ENCODE data around the gene ZSCAN23. TPM values are rescaled to one million over a fixed set of nuclear protein-coding genes. Genes with fewer than 3 reads are reported as not detected.

Gene ZSCAN23
- total RNA-seq, 4 donors from 2014 or later = 0.55 to 17.1 (median 2.5) TPM; not detected in 1

- DNase-seq = no peak
- H3K9me3 ChIP-seq = no peaks in the 10 kb centered on the region
- peaks cover 0 to 7% (median 2%) of the 10 kb centered on the region in 4 donors for H3K4me1 ChIP-seq
- TF ChIP-seq EP300 (IDR thresholded peaks at IDR 0.05; ENCODE audit: low read depth) (no peak), POLR2A (IDR thresholded peaks at IDR 0.05) (no peak), POLR2AphosphoS5 (IDR thresholded peaks at IDR 0.05) (no peak)
- TF ChIP-seq, protein P1, sequence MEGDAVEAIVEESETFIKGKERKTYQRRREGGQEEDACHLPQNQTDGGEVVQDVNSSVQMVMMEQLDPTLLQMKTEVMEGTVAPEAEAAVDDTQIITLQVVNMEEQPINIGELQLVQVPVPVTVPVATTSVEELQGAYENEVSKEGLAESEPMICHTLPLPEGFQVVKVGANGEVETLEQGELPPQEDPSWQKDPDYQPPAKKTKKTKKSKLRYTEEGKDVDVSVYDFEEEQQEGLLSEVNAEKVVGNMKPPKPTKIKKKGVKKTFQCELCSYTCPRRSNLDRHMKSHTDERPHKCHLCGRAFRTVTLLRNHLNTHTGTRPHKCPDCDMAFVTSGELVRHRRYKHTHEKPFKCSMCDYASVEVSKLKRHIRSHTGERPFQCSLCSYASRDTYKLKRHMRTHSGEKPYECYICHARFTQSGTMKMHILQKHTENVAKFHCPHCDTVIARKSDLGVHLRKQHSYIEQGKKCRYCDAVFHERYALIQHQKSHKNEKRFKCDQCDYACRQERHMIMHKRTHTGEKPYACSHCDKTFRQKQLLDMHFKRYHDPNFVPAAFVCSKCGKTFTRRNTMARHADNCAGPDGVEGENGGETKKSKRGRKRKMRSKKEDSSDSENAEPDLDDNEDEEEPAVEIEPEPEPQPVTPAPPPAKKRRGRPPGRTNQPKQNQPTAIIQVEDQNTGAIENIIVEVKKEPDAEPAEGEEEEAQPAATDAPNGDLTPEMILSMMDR (IDR thresholded peaks at IDR 0.05) = no peak
- H3K36me3 ChIP-seq = no peaks in the 10 kb centered on the region
- intact Hi-C loops (cut with DNase I; ENCODE audit: low total_unique reads) = no loop called here
- 41 to 47% methylated on average over 13 to 14 of the region's 14 CpGs for WGBS, 2 donors (ENCODE audit: low coverage in 1 of 2)
- in situ Hi-C loops (cut with MboI; ENCODE audit: low pct_ligation_motif_present in 1 of 4, low pct_unique_long_range_greater_than_20kb in 1 of 4, low sequenced_read_pairs in 3 of 4) = no loop called here
- peaks cover 74% of the 10 kb centered on the region for H3K27me3 ChIP-seq
- H3K27ac ChIP-seq = no peak overlapping the region
- H3K4me3 ChIP-seq = peak overlapping the region in 1 of 4 donors; percentile 42
Observed at GRCh38 chr6:28488916-28489365, 45.6 kb upstream of the ZSCAN23 start.

- in situ Hi-C loops (cut with MboI; ENCODE audit: low pct_ligation_motif_present in 1 of 4, low pct_unique_long_range_greater_than_20kb in 1 of 4, low sequenced_read_pairs in 3 of 4) = no loop called here
- Histone ChIP-seq H3K27me3 (peaks cover 62% of the 10 kb centered on the region), H3K27ac (no peak overlapping the region), H3K4me3 (no peak overlapping the region), H3K9me3 (no peaks in the 10 kb centered on the region), H3K36me3 (no peaks in the 10 kb centered on the region), H3K4me1 (peaks cover 0 to 7% (median 2%) of the 10 kb centered on the region in 4 donors)
- no peak for DNase-seq
- intact Hi-C loops (cut with DNase I; ENCODE audit: low total_unique reads) = no loop called here
- TF ChIP-seq, protein P1 (IDR thresholded peaks at IDR 0.05) = no peak
- no peak for TF ChIP-seq POLR2AphosphoS5 (IDR thresholded peaks at IDR 0.05)
- no peak for TF ChIP-seq POLR2A (IDR thresholded peaks at IDR 0.05)
- no peak for TF ChIP-seq EP300 (IDR thresholded peaks at IDR 0.05; ENCODE audit: low read depth)
- WGBS, 2 donors (ENCODE audit: low coverage in 1 of 2) = 72 to 100% methylated on average over 1 to 3 of the region's 3 CpGs
Observed at GRCh38 chr6:28486988-28487742, 43.9 kb upstream of the ZSCAN23 start.

GRCh38 chr6:28486533-28486932, 43.2 kb upstream of the ZSCAN23 start:
- intact Hi-C loops (cut with DNase I; ENCODE audit: low total_unique reads) = no loop called here
- peaks cover 0 to 7% (median 2%) of the 10 kb centered on the region in 4 donors for H3K4me1 ChIP-seq
- H3K9me3 ChIP-seq = no peaks in the 10 kb centered on the region
- peaks cover 57% of the 10 kb centered on the region for H3K27me3 ChIP-seq
- TF ChIP-seq, protein P1 (IDR thresholded peaks at IDR 0.05) = no peak
- TF ChIP-seq EP300 (IDR thresholded peaks at IDR 0.05; ENCODE audit: low read depth) = no peak
- TF ChIP-seq POLR2A (IDR thresholded peaks at IDR 0.05) = no peak
- no peak for TF ChIP-seq POLR2AphosphoS5 (IDR thresholded peaks at IDR 0.05)
- no peak overlapping the region for H3K27ac ChIP-seq
- H3K36me3 ChIP-seq = no peaks in the 10 kb centered on the region
- WGBS, 2 donors (ENCODE audit: low coverage in 1 of 2) = 94% methylated on average over 1 of the region's 1 CpG; no CpG with 5 or more reads in 1 of the 2 donors
- H3K4me3 ChIP-seq = no peak overlapping the region
- DNase-seq = no peak
- in situ Hi-C loops (cut with MboI; ENCODE audit: low pct_ligation_motif_present in 1 of 4, low pct_unique_long_range_greater_than_20kb in 1 of 4, low sequenced_read_pairs in 3 of 4) = no loop called here

GRCh38 chr6:28485482-28485881, 42.2 kb upstream of the ZSCAN23 start:
- no peak overlapping the region for H3K27ac ChIP-seq
- H3K9me3 ChIP-seq = no peaks in the 10 kb centered on the region
- no peak for DNase-seq
- in situ Hi-C loops (cut with MboI; ENCODE audit: low pct_ligation_motif_present in 1 of 4, low pct_unique_long_range_greater_than_20kb in 1 of 4, low sequenced_read_pairs in 3 of 4) = no loop called here
- TF ChIP-seq POLR2AphosphoS5 (IDR thresholded peaks at IDR 0.05) = no peak
- no peak for TF ChIP-seq POLR2A (IDR thresholded peaks at IDR 0.05)
- no peak for TF ChIP-seq EP300 (IDR thresholded peaks at IDR 0.05; ENCODE audit: low read depth)
- TF ChIP-seq, protein P1 (IDR thresholded peaks at IDR 0.05) = no peak
- peaks cover 57% of the 10 kb centered on the region for H3K27me3 ChIP-seq
- peaks cover 0 to 7% (median 2%) of the 10 kb centered on the region in 4 donors for H3K4me1 ChIP-seq
- 90 to 100% methylated on average over 1 to 3 of the region's 3 CpGs for WGBS, 2 donors (ENCODE audit: low coverage in 1 of 2)
- H3K4me3 ChIP-seq = no peak overlapping the region
- H3K36me3 ChIP-seq = no peaks in the 10 kb centered on the region
- intact Hi-C loops (cut with DNase I; ENCODE audit: low total_unique reads) = no loop called here

Measured in transverse colon (tissue), 4 donors.